NB4 (cell line): Measurements from ENCODE around the gene PKD2L1.

Experiments
- DNase-seq: peaks from one replicate; pipeline ENCODE4 v3.0.0; 2010; ENCODE audit warnings: low read depth
- H3K4me3 ChIP-seq: one replicate; pipeline ENCODE4 v1.5.1; 2011; ENCODE audit warnings: mild to moderate bottlenecking, low read depth, low read length, moderate library complexity
- CTCF ChIP-seq: IDR thresholded peaks from one replicate; pipeline ENCODE4 v1.5.1; 2012; ENCODE audit warnings: low read depth, low read length
- MAX ChIP-seq: IDR thresholded peaks from 2 replicates; pipeline ENCODE4 v1.6.1; 2011; ENCODE audit warnings: low read depth, low read length
- MYC ChIP-seq: IDR thresholded peaks from 2 replicates; pipeline ENCODE4 v1.6.1; 2011; ENCODE audit warnings: low read depth, low read length
- POLR2A ChIP-seq: IDR thresholded peaks from 2 replicates; pipeline ENCODE4 v1.6.1; 2011; ENCODE audit warnings: mild to moderate bottlenecking; ENCODE audit not compliant: insufficient read length; ENCODE audit errors: extremely low read depth

Gene PKD2L1

GRCh38 chr10:100338434-100339036, 8.5 kb upstream of the PKD2L1 start:
- no peak overlapping the region for H3K4me3 ChIP-seq
- TF ChIP-seq CTCF (peak; percentile 97), MYC (no peak), MAX (no peak)
- DNase-seq = peak; percentile 67

GRCh38 chr10:100334762-100335161, 4.7 kb upstream of the PKD2L1 start:
- H3K4me3 ChIP-seq = no peak overlapping the region
- DNase-seq = no peak
- TF ChIP-seq MYC (no peak), POLR2A (no peak), CTCF (no peak), MAX (no peak)

- DNase-seq = no peak
- no peak for TF ChIP-seq CTCF
- TF ChIP-seq POLR2A = no peak
- TF ChIP-seq MAX = no peak
- TF ChIP-seq MYC = no peak
Observed at GRCh38 chr10:100333661-100334440, 3.8 kb upstream of the PKD2L1 start.

GRCh38 chr10:100333106-100333505, 3.1 kb upstream of the PKD2L1 start:
- TF ChIP-seq POLR2A (no peak), MYC (no peak), MAX (no peak), CTCF (no peak)
- no peak overlapping the region for H3K4me3 ChIP-seq
- no peak for DNase-seq

More at GRCh38 chr10:100333661-100334440, 3.8 kb upstream of the PKD2L1 start:
- H3K4me3 ChIP-seq = no peak overlapping the region

GRCh38 chr10:100328198-100328597, 1.8 kb downstream of the PKD2L1 start:
- DNase-seq = no peak
- H3K4me3 ChIP-seq = no peak overlapping the region

GRCh38 chr10:100327718-100328009, 2.4 kb downstream of the PKD2L1 start:
- H3K4me3 ChIP-seq = no peak overlapping the region
- TF ChIP-seq CTCF (no peak), MAX (no peak), POLR2A (no peak), MYC (no peak)
- no peak for DNase-seq

More at GRCh38 chr10:100328198-100328597, 1.8 kb downstream of the PKD2L1 start:
- TF ChIP-seq POLR2A (no peak), MAX (0 out of 2 replicates have a peak, but pooled peaks have one; percentile 7)
